HEK293 (cell line): Measurements from ENCODE around the gene MCCC2.
A peak's percentile ranks its signal among the peaks of the same experiment; 100 is the strongest.

Experiments
- CTCF ChIA-PET: fragments of 350-600 bp; formaldehyde crosslinking; extraction: SDS; loops from one replicate; lab custom pipeline; 2021; ENCODE audit warnings: antibody characterized with exemption; lab: Yijun Ruan, JAX
- POLR2A ChIA-PET: fragments of 300-600 bp; formaldehyde crosslinking; extraction: SDS; loops from one replicate; lab custom pipeline; 2020; ENCODE audit warnings: antibody characterized with exemption, inconsistent platforms; lab: Yijun Ruan, JAX
- H3K27ac ChIP-seq: fragments of 200-500 bp; sonication (Bioruptor generic); 2 replicates; pipeline ENCODE4 v1.5.1; 2014; ENCODE audit warnings: low read depth, low read length, control low read depth, inconsistent platforms; ENCODE audit errors: extremely low read depth
- H3K36me3 ChIP-seq, 2 experiments: fragments of 200-500 bp in 1 of 2; sonication (Bioruptor generic) in 1 of 2; 1 replicate in 1 of 2; 2 replicates in 1 of 2; pipeline ENCODE4 v1.5.1; 2014 to 2017; ENCODE audit warnings: inconsistent platforms in 2 of 2, low read length in 2 of 2; ENCODE audit not compliant: control insufficient read depth in 2 of 2, insufficient read depth in 1 of 2
- H3K4me1 ChIP-seq: fragments of 200-500 bp; sonication (Bioruptor generic); 2 replicates; pipeline ENCODE4 v1.5.1; 2014; ENCODE audit warnings: mild to moderate bottlenecking, low read length, inconsistent platforms; ENCODE audit not compliant: control insufficient read depth, insufficient read depth
- H3K4me3 ChIP-seq: 2 replicates; pipeline ENCODE4 v1.5.1; 2011; ENCODE audit warnings: low read depth, mild to moderate bottlenecking, control low read depth, low read length, moderate library complexity
- H3K9me3 ChIP-seq: fragments of 200-500 bp; sonication (Bioruptor generic); 2 replicates; pipeline ENCODE4 v1.5.1; 2014; ENCODE audit warnings: low read depth, low read length, inconsistent platforms; ENCODE audit not compliant: control insufficient read depth, insufficient read depth
- MYNN ChIP-seq: fragments of 450-650 bp; formaldehyde crosslinking; IDR thresholded peaks from 2 replicates; pipeline ENCODE4 v1.5.1; 2016; ENCODE audit warnings: missing biosample characterization, missing genetic modification characterization, borderline replicate concordance
- TRIM28 ChIP-seq: IDR thresholded peaks from 2 replicates; pipeline ENCODE4 v1.6.1; 2011; ENCODE audit warnings: low read length, control low read depth, borderline replicate concordance
- ZFP69B ChIP-seq: fragments of 450-650 bp; formaldehyde crosslinking; IDR thresholded peaks from 2 replicates; pipeline ENCODE4 v1.5.1; 2016; ENCODE audit warnings: missing biosample characterization, missing genetic modification characterization
- ZNF10 ChIP-seq: fragments of 450-650 bp; formaldehyde crosslinking; IDR thresholded peaks from 2 replicates; pipeline ENCODE4 v1.5.1; 2017; ENCODE audit warnings: missing biosample characterization, missing genetic modification characterization
- ZNF146 ChIP-seq: fragments of 450-650 bp; formaldehyde crosslinking; IDR thresholded peaks from 2 replicates; pipeline ENCODE4 v1.5.1; 2016; ENCODE audit warnings: missing biosample characterization, missing genetic modification characterization
- ZNF404 ChIP-seq: fragments of 450-650 bp; formaldehyde crosslinking; IDR thresholded peaks from 2 replicates; pipeline ENCODE4 v1.5.1; 2017; ENCODE audit warnings: missing biosample characterization, missing genetic modification characterization
- ZNF423 ChIP-seq: fragments of 450-650 bp; formaldehyde crosslinking; IDR thresholded peaks from 2 replicates; pipeline ENCODE4 v1.5.1; 2016; ENCODE audit warnings: missing biosample characterization, missing genetic modification characterization
- ZNF433 ChIP-seq: fragments of 450-650 bp; formaldehyde crosslinking; IDR thresholded peaks from 2 replicates; pipeline ENCODE4 v1.5.1; 2016; ENCODE audit warnings: missing biosample characterization, missing genetic modification characterization, low read depth
- ZNF488 ChIP-seq: fragments of 450-650 bp; formaldehyde crosslinking; IDR thresholded peaks from 2 replicates; pipeline ENCODE4 v1.5.1; 2016; ENCODE audit warnings: missing biosample characterization, missing genetic modification characterization
- ZNF521 ChIP-seq: fragments of 450-650 bp; formaldehyde crosslinking; IDR thresholded peaks from 2 replicates; pipeline ENCODE4 v1.5.1; 2017; ENCODE audit warnings: missing biosample characterization, mild to moderate bottlenecking, missing genetic modification characterization
- ZNF585B ChIP-seq: fragments of 450-650 bp; formaldehyde crosslinking; IDR thresholded peaks from 2 replicates; pipeline ENCODE4 v1.5.1; 2016; ENCODE audit warnings: missing biosample characterization, missing genetic modification characterization
- ZNF654 ChIP-seq: fragments of 450-650 bp; formaldehyde crosslinking; IDR thresholded peaks from 2 replicates; pipeline ENCODE4 v1.5.1; 2016; ENCODE audit warnings: low read depth, missing biosample characterization, missing genetic modification characterization
- ZNF670 ChIP-seq: fragments of 450-650 bp; formaldehyde crosslinking; IDR thresholded peaks from 2 replicates; pipeline ENCODE4 v1.5.1; 2016; ENCODE audit warnings: missing biosample characterization, missing genetic modification characterization, low read depth
- ZNF785 ChIP-seq: fragments of 450-650 bp; formaldehyde crosslinking; IDR thresholded peaks from 2 replicates; pipeline ENCODE4 v1.5.1; 2016; ENCODE audit warnings: missing biosample characterization, missing genetic modification characterization
- TF ChIP-seq, protein P1 (sequence below): fragments of 450-650 bp; formaldehyde crosslinking; IDR thresholded peaks from 2 replicates; pipeline ENCODE4 v1.5.1; 2016; ENCODE audit warnings: missing biosample characterization, missing genetic modification characterization
- TF ChIP-seq, protein P2 (sequence below): fragments of 450-650 bp; formaldehyde crosslinking; IDR thresholded peaks from 2 replicates; pipeline ENCODE4 v1.5.1; 2016; ENCODE audit warnings: missing biosample characterization, missing genetic modification characterization
- TF ChIP-seq, protein P3 (sequence below): fragments of 450-650 bp; formaldehyde crosslinking; IDR thresholded peaks from 2 replicates; pipeline ENCODE4 v1.5.1; 2016; ENCODE audit warnings: missing biosample characterization, missing genetic modification characterization

MCCC2 gene

GRCh38 chr5:71586052-71586940 lies 844 bp upstream of the MCCC2 start:
- CTCF ChIA-PET = interaction anchor here (0.6 to 1.9 kb wide), 4 partner anchors 15 to 643 kb away, joined by 3 to 15 read pairs (median 4); no protein-coding TSS in a partner anchor
- Histone ChIP-seq H3K27ac (no peak overlapping the region; the same call in 1 of the 2 replicates), H3K4me1 (0 out of 2 replicates have a peak, but pooled peaks cover 2% of the 10 kb centered on the region), H3K36me3 (no peaks in the 10 kb centered on the region; a peak in 1 of 3 replicates), H3K9me3 (no peaks in the 10 kb centered on the region), H3K4me3 (peak overlapping the region; percentile 71)
- TF ChIP-seq, protein P1, sequence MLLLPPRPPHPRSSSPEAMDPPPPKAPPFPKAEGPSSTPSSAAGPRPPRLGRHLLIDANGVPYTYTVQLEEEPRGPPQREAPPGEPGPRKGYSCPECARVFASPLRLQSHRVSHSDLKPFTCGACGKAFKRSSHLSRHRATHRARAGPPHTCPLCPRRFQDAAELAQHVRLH (tag by site-specific recombination) = no peak
- no peak for TF ChIP-seq ZNF521 (tag by site-specific recombination)
- no peak for TF ChIP-seq ZNF146
- TF ChIP-seq ZNF10 (tag by site-specific recombination) = no peak
- no peak for TF ChIP-seq ZNF488
- no peak for TF ChIP-seq ZNF423
- no peak for TF ChIP-seq ZNF404 (tag by site-specific recombination)
- TF ChIP-seq ZNF670 (tag by site-specific recombination) = no peak
- POLR2A ChIA-PET = interaction anchor here (0.9 to 2.7 kb wide), 2 partner anchors 15 to 133 kb away, joined by 3 to 20 read pairs; partner anchors contain the start of gene CARTPT

- H3K9me3 ChIP-seq = no peaks in the 10 kb centered on the region
- POLR2A ChIA-PET = interaction anchor here (0.6 to 2.7 kb wide), 5 partner anchors 13 to 109 kb away, joined by 3 to 20 read pairs (median 4); no protein-coding TSS in a partner anchor
- peak overlapping the region; percentile 76 for H3K27ac ChIP-seq
Measured at GRCh38 chr5:71587766-71588532, 809 bp downstream of the MCCC2 start.

DNA sequence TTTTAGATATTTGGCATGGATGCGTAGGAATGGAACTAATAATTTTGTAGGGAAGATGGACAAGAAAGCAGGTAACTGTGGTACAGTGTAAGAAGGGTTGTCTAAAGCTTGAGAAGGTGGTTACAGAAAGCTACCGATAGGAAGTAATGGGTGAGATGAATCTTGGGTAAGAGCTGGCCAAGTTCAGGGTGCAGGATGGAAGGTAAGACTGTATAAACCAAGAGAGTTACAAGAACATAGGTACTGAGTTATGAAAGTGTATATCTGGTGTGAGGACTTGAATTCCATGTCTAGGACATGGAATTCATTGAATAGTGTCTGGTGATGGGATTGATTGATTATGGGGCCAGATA lies 1.4 kb downstream of the MCCC2 start:
- peaks cover 0 to 4% of the 10 kb centered on the region in 2 experiments; a peak in 1 of 3 replicates for H3K36me3 ChIP-seq
- ChIA-PET POLR2A (interaction anchor here (2.7 kb wide), 1 partner anchor 13 kb away, joined by 20 read pairs; no protein-coding TSS in a partner anchor), CTCF (no interaction called here)
- H3K4me3 ChIP-seq = no peak overlapping the region
- H3K27ac ChIP-seq = no peak overlapping the region
- H3K4me1 ChIP-seq = 0 out of 2 replicates have a peak, but pooled peaks cover 2% of the 10 kb centered on the region
- no peaks in the 10 kb centered on the region for H3K9me3 ChIP-seq
- TF ChIP-seq ZNF654 (tag by site-specific recombination) (no peak), TRIM28 (no peak)
- TF ChIP-seq, protein P2, sequence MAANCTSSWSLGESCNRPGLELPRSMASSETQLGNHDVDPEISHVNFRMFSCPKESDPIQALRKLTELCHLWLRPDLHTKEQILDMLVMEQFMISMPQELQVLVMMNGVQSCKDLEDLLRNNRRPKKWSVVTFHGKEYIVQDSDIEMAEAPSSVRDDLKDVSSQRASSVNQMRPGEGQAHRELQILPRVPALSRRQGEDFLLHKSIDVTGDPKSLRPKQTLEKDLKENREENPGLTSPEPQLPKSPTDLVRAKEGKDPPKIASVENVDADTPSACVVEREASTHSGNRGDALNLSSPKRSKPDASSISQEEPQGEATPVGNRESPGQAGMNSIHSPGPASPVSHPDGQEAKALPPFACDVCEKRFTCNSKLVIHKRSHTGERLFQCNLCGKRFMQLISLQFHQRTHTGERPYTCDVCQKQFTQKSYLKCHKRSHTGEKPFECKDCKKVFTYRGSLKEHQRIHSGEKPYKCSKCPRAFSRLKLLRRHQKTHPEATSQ (tag by site-specific recombination) = no peak
- TF ChIP-seq, all 188 proteins: peak for 0

More at GRCh38 chr5:71587766-71588532, 809 bp downstream of the MCCC2 start:
- 0 out of 2 replicates have a peak, but pooled peaks cover 2% of the 10 kb centered on the region for H3K4me1 ChIP-seq
- CTCF ChIA-PET = interaction anchor here (1.2 to 1.9 kb wide), 2 partner anchors 13 to 16 kb away, joined by 3 to 15 read pairs; no protein-coding TSS in a partner anchor
- no peak for TF ChIP-seq ZNF10 (tag by site-specific recombination)
- no peak for TF ChIP-seq ZFP69B (tag by site-specific recombination)
- no peak for TF ChIP-seq ZNF785
- TF ChIP-seq, protein P3, sequence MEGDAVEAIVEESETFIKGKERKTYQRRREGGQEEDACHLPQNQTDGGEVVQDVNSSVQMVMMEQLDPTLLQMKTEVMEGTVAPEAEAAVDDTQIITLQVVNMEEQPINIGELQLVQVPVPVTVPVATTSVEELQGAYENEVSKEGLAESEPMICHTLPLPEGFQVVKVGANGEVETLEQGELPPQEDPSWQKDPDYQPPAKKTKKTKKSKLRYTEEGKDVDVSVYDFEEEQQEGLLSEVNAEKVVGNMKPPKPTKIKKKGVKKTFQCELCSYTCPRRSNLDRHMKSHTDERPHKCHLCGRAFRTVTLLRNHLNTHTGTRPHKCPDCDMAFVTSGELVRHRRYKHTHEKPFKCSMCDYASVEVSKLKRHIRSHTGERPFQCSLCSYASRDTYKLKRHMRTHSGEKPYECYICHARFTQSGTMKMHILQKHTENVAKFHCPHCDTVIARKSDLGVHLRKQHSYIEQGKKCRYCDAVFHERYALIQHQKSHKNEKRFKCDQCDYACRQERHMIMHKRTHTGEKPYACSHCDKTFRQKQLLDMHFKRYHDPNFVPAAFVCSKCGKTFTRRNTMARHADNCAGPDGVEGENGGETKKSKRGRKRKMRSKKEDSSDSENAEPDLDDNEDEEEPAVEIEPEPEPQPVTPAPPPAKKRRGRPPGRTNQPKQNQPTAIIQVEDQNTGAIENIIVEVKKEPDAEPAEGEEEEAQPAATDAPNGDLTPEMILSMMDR (tag by site-specific recombination) = peak; percentile 31
- TF ChIP-seq ZNF433 (tag by site-specific recombination) = no peak
- TF ChIP-seq ZNF585B (tag by site-specific recombination) = no peak
- no peak for TF ChIP-seq MYNN
- peak overlapping the region; percentile 71 for H3K4me3 ChIP-seq
- H3K36me3 ChIP-seq = no peaks in the 10 kb centered on the region; a peak in 1 of 3 replicates
